Activated naive CD8-positive, alpha-beta T cell (primary cell): ENCODE measurements around the gene OOSP4A.

Experiments
- H3K27ac Mint-ChIP-seq: one replicate; pipeline ENCODE4 v1.8.0; 2021; ENCODE audit warnings: mixed read lengths
- H3K27me3 Mint-ChIP-seq: one replicate; pipeline ENCODE4 v1.8.0; 2021; ENCODE audit warnings: mixed read lengths
- H3K36me3 Mint-ChIP-seq: one replicate; pipeline ENCODE4 v1.8.0; 2021; ENCODE audit warnings: mixed read lengths
- H3K4me1 Mint-ChIP-seq: one replicate; pipeline ENCODE4 v1.8.0; 2021; ENCODE audit warnings: low read depth, mixed read lengths
- H3K4me3 Mint-ChIP-seq: one replicate; pipeline ENCODE4 v1.8.0; 2021; ENCODE audit warnings: mild to moderate bottlenecking, mixed read lengths
- H3K9me3 Mint-ChIP-seq: one replicate; pipeline ENCODE4 v1.8.0; 2021; ENCODE audit warnings: low read depth, mixed read lengths

The OOSP4A gene

GRCh38 chr11:60003729-60004128 is 39.9 kb downstream of the OOSP4A start:
- no peaks in the 10 kb centered on the region for H3K4me1 Mint-ChIP-seq
- H3K4me3 Mint-ChIP-seq: no peak overlapping the region
- no peaks in the 10 kb centered on the region for H3K36me3 Mint-ChIP-seq
- H3K9me3 Mint-ChIP-seq: no peaks in the 10 kb centered on the region
- H3K27me3 Mint-ChIP-seq: peaks cover 7% of the 10 kb centered on the region
- no peak overlapping the region for H3K27ac Mint-ChIP-seq

DNA sequence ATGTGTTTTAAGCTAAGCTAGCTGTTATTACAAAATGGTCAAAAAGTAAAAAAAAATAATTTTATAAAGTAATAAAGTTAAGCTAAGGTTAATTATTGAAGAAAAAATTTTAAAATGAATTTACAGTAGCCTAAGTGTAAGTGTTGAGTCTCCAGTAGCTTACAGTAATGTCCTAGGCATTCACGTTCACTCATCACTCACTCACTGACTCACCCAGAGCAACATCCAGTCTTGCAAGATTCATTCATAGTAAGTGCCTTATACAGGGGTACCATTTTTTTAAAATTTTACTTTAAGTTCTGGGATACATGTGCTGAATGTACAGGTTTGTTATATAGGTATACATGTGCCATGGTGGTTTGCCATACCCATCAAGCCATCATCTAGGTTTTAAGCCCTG is 41.5 kb downstream of the OOSP4A start:
- Mint-ChIP-seq H3K36me3 (no peaks in the 10 kb centered on the region), H3K27me3 (peaks cover 8% of the 10 kb centered on the region), H3K9me3 (no peaks in the 10 kb centered on the region), H3K4me1 (no peaks in the 10 kb centered on the region), H3K4me3 (no peak overlapping the region), H3K27ac (no peak overlapping the region)

GRCh38 chr11:60016881-60017280 is 53.0 kb downstream of the OOSP4A start, which contains the start of gene OOSP4B:
Gene OOSP4B, plus strand, starts transcription at chr11:60017181.
- H3K27me3 Mint-ChIP-seq: peaks cover 9% of the 10 kb centered on the region
- no peaks in the 10 kb centered on the region for H3K9me3 Mint-ChIP-seq
- H3K36me3 Mint-ChIP-seq: no peaks in the 10 kb centered on the region
- no peak within 1 kb of the TSS for H3K27ac Mint-ChIP-seq
- H3K4me3 Mint-ChIP-seq: no peak within 1 kb of the TSS
- H3K4me1 Mint-ChIP-seq: no peaks in the 10 kb centered on the region

GRCh38 chr11:60018058-60018457 is 54.2 kb downstream of the OOSP4A start:
- no peak overlapping the region for H3K4me3 Mint-ChIP-seq
- no peaks in the 10 kb centered on the region for H3K9me3 Mint-ChIP-seq
- H3K4me1 Mint-ChIP-seq: no peaks in the 10 kb centered on the region
- H3K36me3 Mint-ChIP-seq: no peaks in the 10 kb centered on the region
- no peak overlapping the region for H3K27ac Mint-ChIP-seq
- H3K27me3 Mint-ChIP-seq: peaks cover 8% of the 10 kb centered on the region
